T-helper 1 cell (primary cell): ENCODE measurements around the gene IL31RA.

Experiments used
- DNase-seq, 5 donors: peaks; one replicate each; pipeline ENCODE4 v3.0.0-alpha.2; 2012 to 2020

Gene IL31RA

GRCh38 chr5:55903121-55903701 lies 52.1 kb downstream of the IL31RA start:
- peak; percentile 13 to 83 (median 38) for DNase-seq

- DNase-seq = no peak
Observed at GRCh38 chr5:55904152-55904551, 53.0 kb downstream of the IL31RA start.

GRCh38 chr5:55905251-55905650 lies 54.1 kb downstream of the IL31RA start:
- DNase-seq = no peak

GRCh38 chr5:55907927-55908326 lies 56.8 kb downstream of the IL31RA start:
- DNase-seq = no peak

- no peak for DNase-seq
Observed at GRCh38 chr5:55908804-55909203, 57.6 kb downstream of the IL31RA start.

GRCh38 chr5:55911784-55912653 lies 60.9 kb downstream of the IL31RA start:
- no peak for DNase-seq

- no peak for DNase-seq
Observed at GRCh38 chr5:55913466-55914413, 62.6 kb downstream of the IL31RA start.

- no peak for DNase-seq
Observed at GRCh38 chr5:55914971-55915370, 63.8 kb downstream of the IL31RA start.

GRCh38 chr5:55915783-55916182 lies 64.6 kb downstream of the IL31RA start:
- DNase-seq = no peak

GRCh38 chr5:55916986-55917385 lies 65.8 kb downstream of the IL31RA start:
- DNase-seq = no peak

GRCh38 chr5:55917402-55918086 lies 66.4 kb downstream of the IL31RA start:
- no peak for DNase-seq

GRCh38 chr5:55918087-55919035 lies 67.2 kb downstream of the IL31RA start:
- DNase-seq = no peak

- DNase-seq = no peak
Observed at GRCh38 chr5:55919625-55920024, 68.5 kb downstream of the IL31RA start.

GRCh38 chr5:55920784-55921183 lies 69.6 kb downstream of the IL31RA start:
- no peak for DNase-seq

GRCh38 chr5:55921617-55922016 lies 70.5 kb downstream of the IL31RA start:
- no peak for DNase-seq

GRCh38 chr5:55923177-55923771 lies 72.1 kb downstream of the IL31RA start:
- DNase-seq = peak in 2 of 5 donors; percentile 7 to 29

GRCh38 chr5:55923865-55924500 lies 72.8 kb downstream of the IL31RA start:
- no peak for DNase-seq

- DNase-seq = no peak
Observed at GRCh38 chr5:55924744-55925143, 73.6 kb downstream of the IL31RA start.

- no peak for DNase-seq
Observed at GRCh38 chr5:55925181-55925580, 74.0 kb downstream of the IL31RA start.

- no peak for DNase-seq
Observed at GRCh38 chr5:55925712-55926111, 74.6 kb downstream of the IL31RA start.
